ENCODE data around the gene FAM13C. TPM values are rescaled to one million over a fixed set of nuclear protein-coding genes. Genes with fewer than 3 reads are reported as not detected.

FAM13C gene
- total RNA-seq, 4 donors from 2014 or later: 10.3 to 36.9 (median 20.6) TPM

- H3K36me3 ChIP-seq: no peaks in the 10 kb centered on the region
- peaks cover 0 to 5% (median 0%) of the 10 kb centered on the region in 4 donors for H3K4me1 ChIP-seq
- no peaks in the 10 kb centered on the region for H3K27me3 ChIP-seq
- no peak for TF ChIP-seq EP300 (IDR thresholded peaks at IDR 0.05)
- TF ChIP-seq, protein P1, sequence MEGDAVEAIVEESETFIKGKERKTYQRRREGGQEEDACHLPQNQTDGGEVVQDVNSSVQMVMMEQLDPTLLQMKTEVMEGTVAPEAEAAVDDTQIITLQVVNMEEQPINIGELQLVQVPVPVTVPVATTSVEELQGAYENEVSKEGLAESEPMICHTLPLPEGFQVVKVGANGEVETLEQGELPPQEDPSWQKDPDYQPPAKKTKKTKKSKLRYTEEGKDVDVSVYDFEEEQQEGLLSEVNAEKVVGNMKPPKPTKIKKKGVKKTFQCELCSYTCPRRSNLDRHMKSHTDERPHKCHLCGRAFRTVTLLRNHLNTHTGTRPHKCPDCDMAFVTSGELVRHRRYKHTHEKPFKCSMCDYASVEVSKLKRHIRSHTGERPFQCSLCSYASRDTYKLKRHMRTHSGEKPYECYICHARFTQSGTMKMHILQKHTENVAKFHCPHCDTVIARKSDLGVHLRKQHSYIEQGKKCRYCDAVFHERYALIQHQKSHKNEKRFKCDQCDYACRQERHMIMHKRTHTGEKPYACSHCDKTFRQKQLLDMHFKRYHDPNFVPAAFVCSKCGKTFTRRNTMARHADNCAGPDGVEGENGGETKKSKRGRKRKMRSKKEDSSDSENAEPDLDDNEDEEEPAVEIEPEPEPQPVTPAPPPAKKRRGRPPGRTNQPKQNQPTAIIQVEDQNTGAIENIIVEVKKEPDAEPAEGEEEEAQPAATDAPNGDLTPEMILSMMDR (IDR thresholded peaks at IDR 0.05): no peak
- no peak for TF ChIP-seq POLR2A (IDR thresholded peaks at IDR 0.05)
- 45 to 67% methylated on average over 4 of the region's 4 CpGs for WGBS, 2 donors
- no peak for DNase-seq (ENCODE audit: low spot score in 2 of 2)
- no peak overlapping the region for H3K27ac ChIP-seq
- H3K4me3 ChIP-seq: no peak overlapping the region
- no peaks in the 10 kb centered on the region for H3K9me3 ChIP-seq
Observed at GRCh38 chr10:59285848-59286247, 76.5 kb downstream of the FAM13C start.

- 88 to 94% methylated on average over 4 of the region's 4 CpGs for WGBS, 2 donors
- TF ChIP-seq, protein P1 (IDR thresholded peaks at IDR 0.05): no peak
- TF ChIP-seq POLR2A (IDR thresholded peaks at IDR 0.05) (no peak), EP300 (IDR thresholded peaks at IDR 0.05) (no peak)
- no peak overlapping the region for H3K27ac ChIP-seq
Observed at GRCh38 chr10:59285073-59285472, 77.3 kb downstream of the FAM13C start.

DNA sequence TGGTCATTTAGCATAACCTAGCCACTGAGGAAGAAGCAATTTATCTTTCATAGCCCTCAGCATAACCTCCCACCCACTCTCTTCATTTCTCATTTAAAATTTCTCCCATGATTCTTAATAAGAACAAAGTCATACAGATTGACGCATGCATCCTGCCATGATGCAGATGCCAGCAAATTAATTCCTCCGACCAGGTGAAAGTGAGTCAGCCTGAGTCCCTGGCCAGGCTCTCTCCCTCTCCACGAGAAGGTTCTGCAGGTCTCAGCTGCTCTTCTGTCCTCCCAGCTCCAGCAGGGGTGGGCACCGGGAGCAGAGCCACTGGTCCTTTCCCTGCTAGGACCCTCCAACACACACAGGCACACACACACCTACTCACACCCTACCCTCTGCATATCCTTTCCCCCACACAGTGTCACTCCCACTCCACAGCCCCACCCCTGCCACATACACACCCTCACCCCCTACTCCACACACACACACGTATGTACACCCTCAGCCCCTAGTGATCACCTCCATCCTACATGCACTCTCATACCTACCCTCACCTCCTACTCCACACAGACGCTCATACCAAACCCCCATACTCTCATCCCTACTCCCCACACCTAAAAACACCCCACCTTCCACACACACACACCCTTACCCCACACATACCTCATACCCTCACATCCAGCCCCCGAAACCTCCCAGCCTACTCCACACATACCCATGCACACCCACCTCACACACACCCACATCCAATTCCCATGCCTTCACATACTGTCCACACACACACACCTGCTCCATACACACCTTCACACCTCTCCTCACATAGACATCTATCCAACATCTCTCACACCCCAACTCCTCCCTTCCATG is 78.0 kb downstream of the FAM13C start:
- Histone ChIP-seq H3K27ac (no peak overlapping the region), H3K27me3 (no peaks in the 10 kb centered on the region), H3K4me1 (peaks cover 0 to 5% (median 0%) of the 10 kb centered on the region in 4 donors), H3K9me3 (no peaks in the 10 kb centered on the region), H3K4me3 (no peak overlapping the region), H3K36me3 (no peaks in the 10 kb centered on the region)
- no peak for DNase-seq (ENCODE audit: low spot score in 2 of 2)
- WGBS, 2 donors: 69 to 70% methylated on average over 7 of the region's 7 CpGs
- TF ChIP-seq, protein P1 (IDR thresholded peaks at IDR 0.05): no peak
- no peak for TF ChIP-seq EP300 (IDR thresholded peaks at IDR 0.05)
- TF ChIP-seq POLR2A (IDR thresholded peaks at IDR 0.05): no peak

More at GRCh38 chr10:59285073-59285472, 77.3 kb downstream of the FAM13C start:
- DNase-seq (ENCODE audit: low spot score in 2 of 2): no peak
- Histone ChIP-seq H3K4me3 (no peak overlapping the region), H3K27me3 (no peaks in the 10 kb centered on the region), H3K4me1 (peaks cover 0 to 5% (median 0%) of the 10 kb centered on the region in 4 donors), H3K9me3 (no peaks in the 10 kb centered on the region), H3K36me3 (no peaks in the 10 kb centered on the region)

GRCh38 chr10:59283456-59284091 is 78.8 kb downstream of the FAM13C start:
- H3K9me3 ChIP-seq: no peaks in the 10 kb centered on the region
- no peak overlapping the region for H3K27ac ChIP-seq
- 45 to 50% methylated on average over 9 of the region's 9 CpGs for WGBS, 2 donors

More at GRCh38 chr10:59283456-59284091, 78.8 kb downstream of the FAM13C start:
- H3K27me3 ChIP-seq: no peaks in the 10 kb centered on the region
- no peaks in the 10 kb centered on the region for H3K36me3 ChIP-seq
- peaks cover 0 to 5% (median 0%) of the 10 kb centered on the region in 4 donors for H3K4me1 ChIP-seq
- no peak for TF ChIP-seq EP300 (IDR thresholded peaks at IDR 0.05)
- TF ChIP-seq, protein P1 (IDR thresholded peaks at IDR 0.05): no peak
- TF ChIP-seq POLR2A (IDR thresholded peaks at IDR 0.05): no peak
- H3K4me3 ChIP-seq: no peak overlapping the region
- DNase-seq (ENCODE audit: low spot score in 2 of 2): no peak

Data from tibial nerve (tissue), 4 donors.